Astrocyte (in vitro differentiated cells and primary cell): ENCODE measurements around the gene FCMR.

Experiments
- CTCF ChIP-seq: IDR thresholded peaks from 2 replicates; pipeline ENCODE4 v1.5.1; 2011; ENCODE audit warnings: low read depth, mild to moderate bottlenecking, inconsistent platforms, low read length, moderate library complexity; ENCODE audit not compliant: insufficient read depth
- EZH2 ChIP-seq: IDR thresholded peaks from 2 replicates; pipeline ENCODE4 v1.6.1; 2012; ENCODE audit warnings: mild to moderate bottlenecking, low read length, inconsistent platforms; ENCODE audit not compliant: insufficient read depth

- TF ChIP-seq CTCF (no peak), EZH2 (no peak)
Observed at GRCh38 chr1:206960676-206961386, 39.1 kb upstream of the FCMR start.
